Measurements from ENCODE around the gene FOSL2.

Gene FOSL2

GRCh38 chr2:28419443-28420270 is 27.0 kb downstream of the FOSL2 start:
- H3K36me3 ChIP-seq (replicated peaks; ENCODE audit: insufficient read depth, low read length): no peaks in the 10 kb centered on the region
- H3K27me3 ChIP-seq (replicated peaks; ENCODE audit: insufficient read depth, low read length): no peaks in the 10 kb centered on the region
- H3K9me3 ChIP-seq (replicated peaks; ENCODE audit: insufficient read depth, low read length): no peaks in the 10 kb centered on the region
- no peaks in the 10 kb centered on the region for H3K9me2 ChIP-seq (replicated peaks; ENCODE audit: insufficient read depth, low read length)
- no peak for TF ChIP-seq EZH2 (optimal IDR thresholded peaks at IDR 0.05; ENCODE audit: low read depth, low read length)
- TF ChIP-seq EZH2phosphoT487 (IDR thresholded peaks at IDR 0.05; ENCODE audit: low read length): no peak
- no peak for TF ChIP-seq CTCF (IDR thresholded peaks at IDR 0.05; ENCODE audit: low read length)
- no peaks in the 10 kb centered on the region for H3F3A ChIP-seq (ENCODE audit: insufficient read depth, low read length)
- no peak overlapping the region for H3K9ac ChIP-seq (ENCODE audit: low read length)
- DNase-seq: no peak
- no peaks in the 10 kb centered on the region for H3K79me2 ChIP-seq (ENCODE audit: low read length)
- no peak overlapping the region for H2AFZ ChIP-seq (ENCODE audit: low read length)
- H3K4me2 ChIP-seq (ENCODE audit: low read depth, low read length): no peak overlapping the region
- H3K27ac ChIP-seq (ENCODE audit: low read length): no peak overlapping the region
- H4K20me1 ChIP-seq (ENCODE audit: insufficient read depth, low read length): no peaks in the 10 kb centered on the region
- no peaks in the 10 kb centered on the region for H3K4me1 ChIP-seq (ENCODE audit: low read length)
- H3K4me3 ChIP-seq (ENCODE audit: low read length): no peak overlapping the region

- Histone ChIP-seq H4K20me1 (ENCODE audit: insufficient read depth, low read length) (no peaks in the 10 kb centered on the region), H3K27ac (ENCODE audit: low read length) (no peak overlapping the region), H3K9me2 (replicated peaks; ENCODE audit: insufficient read depth, low read length) (no peaks in the 10 kb centered on the region), H2AFZ (ENCODE audit: low read length) (no peak overlapping the region), H3K9me3 (replicated peaks; ENCODE audit: insufficient read depth, low read length) (no peaks in the 10 kb centered on the region), H3K36me3 (replicated peaks; ENCODE audit: insufficient read depth, low read length) (no peaks in the 10 kb centered on the region), H3F3A (ENCODE audit: insufficient read depth, low read length) (no peaks in the 10 kb centered on the region), H3K4me2 (ENCODE audit: low read depth, low read length) (no peak overlapping the region), H3K9ac (ENCODE audit: low read length) (no peak overlapping the region), H3K79me2 (ENCODE audit: low read length) (no peaks in the 10 kb centered on the region), H3K4me3 (ENCODE audit: low read length) (no peak overlapping the region), H3K4me1 (ENCODE audit: low read length) (no peaks in the 10 kb centered on the region), H3K27me3 (replicated peaks; ENCODE audit: insufficient read depth, low read length) (no peaks in the 10 kb centered on the region)
- TF ChIP-seq EZH2phosphoT487 (IDR thresholded peaks at IDR 0.05; ENCODE audit: low read length) (no peak), EZH2 (optimal IDR thresholded peaks at IDR 0.05; ENCODE audit: low read depth, low read length) (no peak)
- no peak for DNase-seq
These were observed 28.1 kb downstream of the FOSL2 start for GRCh38 chr2:28420722-28421121.

- no peak overlapping the region for H3K9ac ChIP-seq (ENCODE audit: low read length)
- no peaks in the 10 kb centered on the region for H3K9me2 ChIP-seq (replicated peaks; ENCODE audit: insufficient read depth, low read length)
- H3K27ac ChIP-seq (ENCODE audit: low read length): no peak overlapping the region
- no peak overlapping the region for H3K4me3 ChIP-seq (ENCODE audit: low read length)
- H3K4me1 ChIP-seq (ENCODE audit: low read length): no peaks in the 10 kb centered on the region
- H4K20me1 ChIP-seq (ENCODE audit: insufficient read depth, low read length): no peaks in the 10 kb centered on the region
- H3K27me3 ChIP-seq (replicated peaks; ENCODE audit: insufficient read depth, low read length): no peaks in the 10 kb centered on the region
- no peaks in the 10 kb centered on the region for H3F3A ChIP-seq (ENCODE audit: insufficient read depth, low read length)
- no peaks in the 10 kb centered on the region for H3K36me3 ChIP-seq (replicated peaks; ENCODE audit: insufficient read depth, low read length)
- DNase-seq: no peak
- TF ChIP-seq EZH2 (optimal IDR thresholded peaks at IDR 0.05; ENCODE audit: low read depth, low read length) (no peak), EZH2phosphoT487 (IDR thresholded peaks at IDR 0.05; ENCODE audit: low read length) (no peak), CTCF (IDR thresholded peaks at IDR 0.05; ENCODE audit: low read length) (no peak)
- H3K79me2 ChIP-seq (ENCODE audit: low read length): no peaks in the 10 kb centered on the region
- no peaks in the 10 kb centered on the region for H3K9me3 ChIP-seq (replicated peaks; ENCODE audit: insufficient read depth, low read length)
- no peak overlapping the region for H2AFZ ChIP-seq (ENCODE audit: low read length)
- no peak overlapping the region for H3K4me2 ChIP-seq (ENCODE audit: low read depth, low read length)
These were observed 30.5 kb downstream of the FOSL2 start for GRCh38 chr2:28422908-28423741.
